HG03108 (cell line): ENCODE measurements around the gene SRRM2.
A peak's percentile ranks its signal among the peaks of the same experiment; 100 is the strongest.

Experiments used
- ATAC-seq: cut with Tn5 transposase; IDR thresholded peaks from one replicate; pipeline ENCODE4 v1.9.1; 2021; ENCODE audit warnings: moderate library complexity; ENCODE audit not compliant: unreplicated experiment

The SRRM2 gene

GRCh38 chr16:2737895-2738418 is 14.5 kb upstream of the SRRM2 start:
- no peak for ATAC-seq

- no peak for ATAC-seq
Measured at GRCh38 chr16:2738615-2739014, 13.8 kb upstream of the SRRM2 start.

GRCh38 chr16:2739625-2740430 is 12.6 kb upstream of the SRRM2 start:
- ATAC-seq, result no peak

GRCh38 chr16:2740476-2740875 is 12.0 kb upstream of the SRRM2 start:
- no peak for ATAC-seq

GRCh38 chr16:2741168-2741567 is 11.3 kb upstream of the SRRM2 start:
- ATAC-seq, result no peak

GRCh38 chr16:2742323-2743006 is 10.0 kb upstream of the SRRM2 start:
- no peak for ATAC-seq

- ATAC-seq, result no peak
Measured at GRCh38 chr16:2743007-2743810, 9.2 kb upstream of the SRRM2 start.

- ATAC-seq, result no peak
Measured at GRCh38 chr16:2744711-2745110, 7.7 kb upstream of the SRRM2 start.

GRCh38 chr16:2745116-2745890 is 7.1 kb upstream of the SRRM2 start:
- ATAC-seq, result no peak

GRCh38 chr16:2745961-2746360 is 6.5 kb upstream of the SRRM2 start:
- ATAC-seq, result no peak

GRCh38 chr16:2748757-2749455 is 3.5 kb upstream of the SRRM2 start:
- no peak for ATAC-seq

GRCh38 chr16:2749476-2749875 is 3.0 kb upstream of the SRRM2 start:
- no peak for ATAC-seq

- no peak for ATAC-seq
Measured at GRCh38 chr16:2749936-2750335, 2.5 kb upstream of the SRRM2 start.

- ATAC-seq, result peak; percentile 26
Measured at GRCh38 chr16:2751577-2752034, 832 bp upstream of the SRRM2 start.

GRCh38 chr16:2752850-2753732 is 653 bp downstream of the SRRM2 start:
- peak; percentile 27 for ATAC-seq

GRCh38 chr16:2753733-2754020 is 1.2 kb downstream of the SRRM2 start:
- ATAC-seq, result no peak

- no peak for ATAC-seq
Measured at GRCh38 chr16:2755158-2755557, 2.7 kb downstream of the SRRM2 start.

- no peak for ATAC-seq
Measured at GRCh38 chr16:2756288-2757015, 4.0 kb downstream of the SRRM2 start.
